CD4-positive, alpha-beta T cell (primary cell): ENCODE results near the gene NOX4. TPM values are rescaled to one million over a fixed set of nuclear protein-coding genes. Genes with fewer than 3 reads are reported as not detected.

ENCODE experiments used
- ATAC-seq: fragments of 200-7000 bp; cut with Tn5 transposase; one replicate; pipeline ENCODE4 v1.10.0; 2022; ENCODE audit warnings: mild to moderate bottlenecking; ENCODE audit not compliant: poor library complexity
- CTCF ChIA-PET: fragments of 350-600 bp; sonication (Branson Sonifier 250); formaldehyde crosslinking; loops from one replicate; lab custom pipeline; 2021; ENCODE audit warnings: antibody characterized with exemption, inconsistent platforms; lab: Charles Lee
- POLR2A ChIA-PET: fragments of 350-600 bp; sonication (Branson Sonifier 250); formaldehyde crosslinking; loops from one replicate; lab custom pipeline; 2021; ENCODE audit warnings: antibody characterized with exemption, inconsistent platforms; lab: Charles Lee
- DNase-seq, 14 experiments: peaks; one replicate each; pipeline ENCODE4 v3.0.0-alpha.2; 2013 to 2020; ENCODE audit warnings: mixed read lengths in 2 of 14
- H3K27ac ChIP-seq, 2 donors: one replicate each; pipeline versions ENCODE4 v1.5.1 to v1.7.0; 2013; ENCODE audit warnings: low read length in 2 of 2, low read depth in 1 of 2, mild to moderate bottlenecking in 1 of 2
- H3K27me3 ChIP-seq, 2 experiments: 1 replicate in 1 of 2; 2 replicates in 1 of 2; pipeline versions ENCODE4 v1.6.1 to v1.7.0; 2013; ENCODE audit warnings: low read length in 2 of 2, control low read depth in 1 of 2, mild to moderate bottlenecking in 1 of 2, moderate library complexity in 1 of 2; ENCODE audit not compliant: insufficient read depth in 2 of 2, control insufficient read depth in 1 of 2
- H3K36me3 ChIP-seq: one replicate; pipeline ENCODE4 v1.6.1; 2013; ENCODE audit warnings: low read length, control low read depth; ENCODE audit not compliant: insufficient read depth
- H3K4me1 ChIP-seq: one replicate; pipeline ENCODE4 v1.6.1; 2013; ENCODE audit warnings: low read length, control low read depth; ENCODE audit not compliant: insufficient read depth
- H3K4me3 ChIP-seq: one replicate; pipeline ENCODE4 v1.5.1; 2013; ENCODE audit warnings: mild to moderate bottlenecking, low read length, moderate library complexity
- H3K9me3 ChIP-seq, 2 experiments: 1 replicate in 1 of 2; 2 replicates in 1 of 2; pipeline versions ENCODE4 v1.6.1 to v1.7.0; 2013; ENCODE audit warnings: low read length in 2 of 2, mild to moderate bottlenecking in 2 of 2, control low read depth in 1 of 2, moderate library complexity in 1 of 2; ENCODE audit not compliant: control insufficient read depth in 1 of 2, insufficient read depth in 1 of 2
- H3K27ac Mint-ChIP-seq: one replicate; pipeline ENCODE4 v1.8.0; 2020; ENCODE audit warnings: mixed read lengths
- H3K27me3 Mint-ChIP-seq: one replicate; pipeline ENCODE4 v1.8.0; 2021; ENCODE audit warnings: mixed read lengths
- H3K36me3 Mint-ChIP-seq: one replicate; pipeline ENCODE4 v1.8.0; 2021; ENCODE audit warnings: low read depth, mixed read lengths
- H3K4me1 Mint-ChIP-seq: one replicate; pipeline ENCODE4 v1.8.0; 2021; ENCODE audit warnings: low read depth, mixed read lengths
- H3K4me3 Mint-ChIP-seq: one replicate; pipeline ENCODE4 v1.8.0; 2020; ENCODE audit warnings: mild to moderate bottlenecking, mixed read lengths
- H3K9me3 Mint-ChIP-seq: one replicate; pipeline ENCODE4 v1.8.0; 2020; ENCODE audit warnings: mixed read lengths
- intact Hi-C, 2 experiments: fragments of 100-400 bp; cut with DNase I in 1 of 2; cut with micrococcal nuclease in 1 of 2; formaldehyde crosslinking; loops; one replicate each; pipeline versions ENCODE4 v1.15.1 to v1.9.0; 2023 to 2025; cut with DNase I, micrococcal nuclease
- total RNA-seq, 174 experiments: library from RNA in 2 of 174; stranded (reverse) in 2 of 174; gene quantifications; one replicate each; pipeline ENCODE4 v1.2.3 and lab custom pipeline; 2021 to 2026
- TF ChIP-seq, protein P1 (sequence below): fragments of 200-600 bp; IDR thresholded peaks from one replicate; pipeline ENCODE4 v1.8.0; 2022; ENCODE audit warnings: antibody characterized with exemption, mild to moderate bottlenecking

Gene NOX4
- total RNA-seq, 2 experiments from 2014 or later: not detected

GRCh38 chr11:89279176-89279575 is 212.0 kb downstream of the NOX4 start:
- CTCF ChIA-PET: no interaction called here
- TF ChIP-seq, protein P1, sequence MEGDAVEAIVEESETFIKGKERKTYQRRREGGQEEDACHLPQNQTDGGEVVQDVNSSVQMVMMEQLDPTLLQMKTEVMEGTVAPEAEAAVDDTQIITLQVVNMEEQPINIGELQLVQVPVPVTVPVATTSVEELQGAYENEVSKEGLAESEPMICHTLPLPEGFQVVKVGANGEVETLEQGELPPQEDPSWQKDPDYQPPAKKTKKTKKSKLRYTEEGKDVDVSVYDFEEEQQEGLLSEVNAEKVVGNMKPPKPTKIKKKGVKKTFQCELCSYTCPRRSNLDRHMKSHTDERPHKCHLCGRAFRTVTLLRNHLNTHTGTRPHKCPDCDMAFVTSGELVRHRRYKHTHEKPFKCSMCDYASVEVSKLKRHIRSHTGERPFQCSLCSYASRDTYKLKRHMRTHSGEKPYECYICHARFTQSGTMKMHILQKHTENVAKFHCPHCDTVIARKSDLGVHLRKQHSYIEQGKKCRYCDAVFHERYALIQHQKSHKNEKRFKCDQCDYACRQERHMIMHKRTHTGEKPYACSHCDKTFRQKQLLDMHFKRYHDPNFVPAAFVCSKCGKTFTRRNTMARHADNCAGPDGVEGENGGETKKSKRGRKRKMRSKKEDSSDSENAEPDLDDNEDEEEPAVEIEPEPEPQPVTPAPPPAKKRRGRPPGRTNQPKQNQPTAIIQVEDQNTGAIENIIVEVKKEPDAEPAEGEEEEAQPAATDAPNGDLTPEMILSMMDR: no peak
- no peak for ATAC-seq
- no peaks in the 10 kb centered on the region for H3K27me3 ChIP-seq
- no peaks in the 10 kb centered on the region for H3K9me3 Mint-ChIP-seq
- H3K27ac Mint-ChIP-seq: no peak overlapping the region
- no peaks in the 10 kb centered on the region for H3K4me1 Mint-ChIP-seq
- H3K4me1 ChIP-seq: no peaks in the 10 kb centered on the region
- no peaks in the 10 kb centered on the region for H3K27me3 Mint-ChIP-seq
- no peak overlapping the region for H3K4me3 ChIP-seq
- H3K36me3 ChIP-seq: no peaks in the 10 kb centered on the region
- no peak for DNase-seq
- POLR2A ChIA-PET: no interaction called here
- H3K9me3 ChIP-seq: no peaks in the 10 kb centered on the region
- H3K4me3 Mint-ChIP-seq: no peak overlapping the region
- intact Hi-C loops: no loop called here
- no peaks in the 10 kb centered on the region for H3K36me3 Mint-ChIP-seq
- H3K27ac ChIP-seq: no peak overlapping the region

- no peaks in the 10 kb centered on the region for H3K4me1 ChIP-seq
- intact Hi-C loops: no loop called here
- POLR2A ChIA-PET: no interaction called here
- Mint-ChIP-seq H3K4me3 (no peak overlapping the region), H3K9me3 (no peaks in the 10 kb centered on the region), H3K27me3 (no peaks in the 10 kb centered on the region), H3K27ac (no peak overlapping the region), H3K36me3 (no peaks in the 10 kb centered on the region), H3K4me1 (no peaks in the 10 kb centered on the region)
- no peak overlapping the region for H3K4me3 ChIP-seq
- TF ChIP-seq, protein P1: no peak
- no peaks in the 10 kb centered on the region for H3K27me3 ChIP-seq
- ATAC-seq (no peak), DNase-seq (no peak)
- H3K27ac ChIP-seq: no peak overlapping the region
- CTCF ChIA-PET: no interaction called here
- H3K9me3 ChIP-seq: no peaks in the 10 kb centered on the region
- H3K36me3 ChIP-seq: no peaks in the 10 kb centered on the region
Observed at GRCh38 chr11:89275966-89276365, 215.2 kb downstream of the NOX4 start.

Other genes with a start within 250 kb of the NOX4 start
- gene TRIM77, start 218.9 kb upstream of the NOX4 start, total RNA-seq: not detected